HCT116 (cell line): Measurements from ENCODE around the gene CALR3.
"Not testable (repeated sequence)": the region's sequence is repeated elsewhere in the genome, so short reads cannot be mapped to it uniquely, and the experiment has no call there.

Experiments
- CTCF ChIP-seq, 3 experiments: fragments of 200-600 bp in 1 of 3; sonication (generic) in 1 of 3; IDR thresholded peaks in 2 of 3; conservative IDR thresholded peaks in 1 of 3; 2 replicates each; pipeline ENCODE4 v1.5.1; 2012 to 2017; ENCODE audit warnings: low read depth in 2 of 3, low read length in 2 of 3, antibody characterized with exemption in 1 of 3, borderline replicate concordance in 1 of 3, control low read depth in 1 of 3, mild to moderate bottlenecking in 1 of 3, mixed read lengths in 1 of 3, mixed run types in 1 of 3, moderate library complexity in 1 of 3; ENCODE audit not compliant: insufficient read depth in 1 of 3
- POLR2AphosphoS5 ChIP-seq: IDR thresholded peaks from 2 replicates; pipeline ENCODE4 v1.6.1; 2011; ENCODE audit warnings: mild to moderate bottlenecking, low read depth, low read length, moderate library complexity
- SRF ChIP-seq: IDR thresholded peaks from 2 replicates; pipeline ENCODE4 v1.6.1; 2012; ENCODE audit warnings: low read depth

- not testable (repeated sequence) for TF ChIP-seq CTCF (IDR thresholded peaks at IDR 0.05 in 2 of 3, conservative IDR thresholded peaks at IDR 0.05 in 1 of 3; ENCODE audit: borderline replicate concordance in 1 of 3, insufficient read depth in 1 of 3, low read depth in 2 of 3, low read length in 2 of 3); POLR2AphosphoS5; SRF
Measured at GRCh38 chr19:16512611-16513010, 16.6 kb upstream of the CALR3 start.
